ENCODE results near the gene HYOU1.

GRCh38 chr11:119048644-119049043 lies 8.4 kb downstream of the HYOU1 start:
- TF ChIP-seq CTCF (IDR thresholded peaks at IDR 0.05) = no peak
- no peak for TF ChIP-seq POLR2AphosphoS5 (IDR thresholded peaks at IDR 0.05)

Data from sigmoid colon (tissue), 4 donors.